Small intestine (tissue), 7 donors: ENCODE data around the gene WASL. TPM values are rescaled to one million over a fixed set of nuclear protein-coding genes. Genes with fewer than 3 reads are reported as not detected.

Experiments
- DNase-seq, 2 donors: peaks; one replicate each; pipeline versions ENCODE4 v3.0.0 to v3.0.0-alpha.2; 2013
- FAIRE-seq: peaks from 2 replicates; lab custom pipeline; 2012; peaks lifted over from hg19 to GRCh38; lab: Jason Lieb, UNC
- H3K27ac ChIP-seq, 3 donors: one replicate each; pipeline ENCODE4 v1.5.1; 2013; ENCODE audit warnings: low read length in 2 of 3, mild to moderate bottlenecking in 2 of 3, control low read depth in 1 of 3, inconsistent platforms in 1 of 3, low read depth in 1 of 3, moderate library complexity in 1 of 3
- H3K27me3 ChIP-seq, 3 donors: one replicate each; pipeline ENCODE4 v1.6.1; 2013; ENCODE audit warnings: low read length in 3 of 3, inconsistent platforms in 1 of 3; ENCODE audit not compliant: control insufficient read depth in 3 of 3, insufficient read depth in 3 of 3
- H3K36me3 ChIP-seq, 3 donors: one replicate each; pipeline ENCODE4 v1.6.1; 2013; ENCODE audit warnings: low read length in 3 of 3, inconsistent platforms in 1 of 3, low read depth in 1 of 3, mild to moderate bottlenecking in 1 of 3, moderate library complexity in 1 of 3; ENCODE audit not compliant: control insufficient read depth in 3 of 3, insufficient read depth in 2 of 3
- H3K4me1 ChIP-seq, 3 donors: one replicate each; pipeline ENCODE4 v1.6.1; 2013; ENCODE audit warnings: low read length in 2 of 3, inconsistent platforms in 1 of 3, low read depth in 1 of 3, mild to moderate bottlenecking in 1 of 3, moderate library complexity in 1 of 3; ENCODE audit not compliant: control insufficient read depth in 3 of 3, insufficient read depth in 2 of 3
- H3K4me3 ChIP-seq, 3 donors: one replicate each; pipeline ENCODE4 v1.5.1; 2013; ENCODE audit warnings: low read length in 3 of 3, control low read depth in 1 of 3, inconsistent platforms in 1 of 3, low read depth in 1 of 3, mild to moderate bottlenecking in 1 of 3, moderate library complexity in 1 of 3
- H3K9me3 ChIP-seq, 2 donors: one replicate each; pipeline ENCODE4 v1.6.1; 2013; ENCODE audit warnings: low read depth in 1 of 2, low read length in 1 of 2; ENCODE audit not compliant: control insufficient read depth in 2 of 2, insufficient read depth in 1 of 2
- WGBS, 3 donors: extraction: QIAGEN DNeasy Blood & Tissue Kit; methylation state at CpG; one replicate each; pipeline ENCODE4 v1.1.7; 2013; 5-methylcytosine and 5-hydroxymethylcytosine counted together
- polyA plus RNA-seq, 4 donors: library from polyadenylated mRNA; stranded (reverse) in 3 of 4; unstranded in 1 of 4; fragments of 200-250 nt in 3 of 4; fragments of 120-200 nt in 1 of 4; gene quantifications; one replicate each; pipeline versions ENCODE4 v1.2.1 to v1.2.3, GENCODE V29; 2013
- donor health status: healthy with polysubstance abuse.
- donor health status: control.
- donor health status: control.
- donor health status: Bipolar disorder and iron deficiency.
- donor health status: healthy.

Gene WASL
- polyA plus RNA-seq, 4 donors = 26.8 to 73.1 (median 36.3) TPM

DNA sequence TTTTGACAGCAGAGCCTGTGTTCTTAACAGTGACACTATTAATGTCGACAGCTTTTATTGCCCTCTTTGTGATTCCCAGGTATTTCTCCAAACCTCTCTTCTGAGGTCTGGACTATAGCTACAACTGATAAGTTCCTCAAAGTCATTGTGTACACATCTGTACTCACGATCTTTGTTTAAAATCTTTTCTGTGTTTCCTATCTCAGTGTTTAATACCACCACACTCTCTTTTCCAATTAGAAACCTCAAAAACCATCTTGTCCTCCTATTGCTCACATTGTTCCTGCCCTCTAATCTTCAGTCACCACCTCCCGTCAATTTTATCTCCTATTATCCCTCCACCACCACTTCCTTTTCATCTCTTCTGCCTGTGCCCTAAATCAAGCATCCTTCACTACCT, 12.9 kb upstream of the WASL start:
- FAIRE-seq = no peak
- 57 to 61% (median 57%) methylated on average over 3 of the region's 3 CpGs for WGBS, 3 donors
- no peaks in the 10 kb centered on the region for H3K27me3 ChIP-seq

DNA sequence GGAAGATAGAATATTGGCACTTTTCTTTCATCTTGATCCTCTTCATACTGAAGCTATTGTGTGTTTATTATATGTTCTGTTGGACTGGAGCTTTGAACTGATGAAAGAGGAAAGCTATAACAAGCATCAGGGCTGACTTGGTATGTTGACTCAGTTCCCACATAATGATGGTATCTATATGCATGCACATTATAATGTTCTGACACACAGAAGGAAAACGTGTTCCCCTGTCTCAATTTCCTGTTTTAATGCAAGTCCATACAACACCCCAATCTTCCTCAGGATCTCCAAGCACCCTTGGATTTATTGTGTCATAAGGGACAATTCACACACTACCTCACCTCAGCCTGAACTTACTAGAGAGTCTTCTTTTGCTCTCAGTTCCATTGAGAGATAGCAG, 8.3 kb upstream of the WASL start:
- DNase-seq (no peak), FAIRE-seq (no peak)
- Histone ChIP-seq H3K27me3 (no peaks in the 10 kb centered on the region), H3K27ac (no peak overlapping the region), H3K9me3 (no peaks in the 10 kb centered on the region), H3K4me1 (peaks cover 0 to 5% (median 0%) of the 10 kb centered on the region in 3 donors), H3K4me3 (no peak overlapping the region), H3K36me3 (no peaks in the 10 kb centered on the region)
- 64 to 83% (median 66%) methylated on average over 1 of the region's 1 CpG for whole genome bisulfite sequencing, 3 donors

More for the DNA sequence above, 12.9 kb upstream of the WASL start:
- Histone ChIP-seq H3K27ac (no peak overlapping the region), H3K36me3 (no peaks in the 10 kb centered on the region), H3K4me1 (no peaks in the 10 kb centered on the region), H3K9me3 (peaks cover 0 to 3% of the 10 kb centered on the region in 2 donors), H3K4me3 (no peak overlapping the region)
- no peak for DNase-seq

DNA sequence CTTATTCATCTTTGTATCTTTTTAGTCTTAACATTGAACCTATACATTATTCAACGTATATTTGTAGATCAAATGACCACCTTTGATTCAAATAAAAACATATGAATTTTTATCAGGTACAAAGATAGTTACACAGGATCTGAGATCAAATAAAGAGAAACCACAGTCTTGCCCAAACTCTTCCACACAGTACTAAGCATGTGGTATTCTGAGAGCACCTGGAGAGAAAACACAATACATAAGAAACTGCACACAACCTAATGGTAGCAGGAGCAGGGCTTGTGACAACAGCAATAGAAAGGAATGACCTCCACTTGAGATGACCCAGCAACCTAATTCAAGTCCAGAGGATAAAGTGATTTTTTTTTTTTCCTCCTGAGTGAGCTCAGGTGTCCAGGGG, 6.5 kb upstream of the WASL start:
- Histone ChIP-seq H3K4me3 (no peak overlapping the region), H3K36me3 (no peaks in the 10 kb centered on the region), H3K9me3 (no peaks in the 10 kb centered on the region), H3K27ac (no peak overlapping the region), H3K4me1 (peaks cover 0 to 9% (median 0%) of the 10 kb centered on the region in 3 donors), H3K27me3 (no peaks in the 10 kb centered on the region)
- FAIRE-seq (no peak), DNase-seq (no peak)
- WGBS, 3 donors = 86 to 100% (median 87%) methylated on average over 1 of the region's 1 CpG

DNA sequence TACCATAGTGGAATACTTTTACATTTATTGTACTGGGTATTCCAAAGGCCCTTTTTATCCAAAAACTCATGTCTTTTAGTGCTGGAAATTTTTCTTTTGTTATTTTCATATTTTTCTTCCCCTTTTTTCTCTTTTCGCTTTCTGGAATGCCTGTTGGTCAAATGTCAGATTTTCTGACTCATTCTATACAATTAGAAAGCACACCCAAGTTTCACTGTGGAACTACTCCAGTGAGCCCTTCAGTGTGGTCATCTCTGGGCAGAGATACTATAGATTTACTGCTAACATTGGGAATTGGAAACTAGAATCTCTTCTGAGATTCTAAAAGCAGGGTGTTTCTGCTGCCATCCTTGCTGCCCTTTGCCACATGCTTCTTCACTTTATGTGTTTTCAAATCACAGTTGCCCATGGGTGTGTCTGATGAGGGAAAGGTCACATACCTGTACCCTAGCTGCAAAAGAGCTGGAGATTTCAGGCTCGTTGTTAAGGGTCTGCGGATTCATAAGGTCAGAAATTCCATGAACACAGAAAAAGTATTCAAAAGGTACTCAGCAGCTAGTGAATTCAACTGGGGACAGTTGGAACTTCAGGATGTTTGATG, 5.6 kb upstream of the WASL start:
- no peaks in the 10 kb centered on the region for H3K36me3 ChIP-seq
- H3K4me3 ChIP-seq = no peak overlapping the region
- no peak for FAIRE-seq
- 47 to 69% (median 67%) methylated on average over 3 of the region's 3 CpGs for WGBS, 3 donors
- H3K9me3 ChIP-seq = no peaks in the 10 kb centered on the region
- H3K4me1 ChIP-seq = peaks cover 0 to 9% (median 0%) of the 10 kb centered on the region in 3 donors
- peak in 1 of 2 donors; percentile 47 for DNase-seq
- no peaks in the 10 kb centered on the region for H3K27me3 ChIP-seq
- H3K27ac ChIP-seq = no peak overlapping the region

DNA sequence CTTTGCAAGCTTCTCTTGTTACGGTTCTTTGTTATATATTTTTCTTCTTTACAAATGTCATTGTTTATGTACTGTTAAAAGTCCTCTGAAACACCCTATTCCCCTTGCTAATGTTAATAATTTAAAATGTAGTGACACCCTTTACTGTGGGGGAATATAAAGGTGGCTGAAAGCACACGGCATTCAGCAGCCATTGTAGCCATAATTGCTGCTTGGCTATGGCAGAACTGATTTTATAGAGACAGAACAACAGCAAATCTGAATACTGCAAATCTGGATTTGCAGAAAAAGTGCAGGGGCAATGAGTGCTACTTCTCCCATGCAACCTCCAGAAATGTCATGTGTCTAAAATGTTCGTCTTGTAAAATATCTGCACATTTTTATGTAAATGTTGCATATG, 3.7 kb upstream of the WASL start:
- H3K27me3 ChIP-seq = no peaks in the 10 kb centered on the region
- no peaks in the 10 kb centered on the region for H3K9me3 ChIP-seq
- H3K27ac ChIP-seq = no peak overlapping the region
- H3K36me3 ChIP-seq = no peaks in the 10 kb centered on the region
- FAIRE-seq (no peak), DNase-seq (no peak)
- 91 to 95% (median 93%) methylated on average over 3 of the region's 3 CpGs for WGBS, 3 donors
- H3K4me3 ChIP-seq = no peak overlapping the region
- peaks cover 0 to 9% (median 0%) of the 10 kb centered on the region in 3 donors for H3K4me1 ChIP-seq

DNA sequence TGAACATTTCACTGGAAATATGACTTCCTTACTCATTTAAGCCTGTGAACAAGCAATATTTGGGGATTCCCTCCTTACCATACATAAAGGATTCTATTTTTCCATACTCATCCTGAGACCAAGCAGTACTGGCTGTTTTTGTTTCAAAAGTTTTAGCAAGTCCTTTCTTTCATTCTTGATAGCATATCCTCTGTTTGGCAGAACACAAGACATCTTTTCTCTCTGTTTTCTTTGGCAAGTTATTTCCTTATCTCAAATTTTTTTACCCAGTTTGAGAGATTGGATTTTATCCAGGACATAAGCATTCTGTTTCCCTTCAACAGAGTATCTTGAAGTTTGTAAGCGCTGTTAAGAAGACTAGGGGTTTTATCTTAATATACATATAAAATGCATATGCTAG, 3.0 kb upstream of the WASL start:
- DNase-seq (no peak), FAIRE-seq (no peak)
- Histone ChIP-seq H3K4me1 (peaks cover 0 to 9% (median 3%) of the 10 kb centered on the region in 3 donors), H3K27me3 (no peaks in the 10 kb centered on the region), H3K4me3 (no peak overlapping the region), H3K36me3 (no peaks in the 10 kb centered on the region), H3K27ac (no peak overlapping the region), H3K9me3 (no peaks in the 10 kb centered on the region)
- 77 to 98% (median 87%) methylated on average over 1 of the region's 1 CpG for WGBS, 3 donors

DNA sequence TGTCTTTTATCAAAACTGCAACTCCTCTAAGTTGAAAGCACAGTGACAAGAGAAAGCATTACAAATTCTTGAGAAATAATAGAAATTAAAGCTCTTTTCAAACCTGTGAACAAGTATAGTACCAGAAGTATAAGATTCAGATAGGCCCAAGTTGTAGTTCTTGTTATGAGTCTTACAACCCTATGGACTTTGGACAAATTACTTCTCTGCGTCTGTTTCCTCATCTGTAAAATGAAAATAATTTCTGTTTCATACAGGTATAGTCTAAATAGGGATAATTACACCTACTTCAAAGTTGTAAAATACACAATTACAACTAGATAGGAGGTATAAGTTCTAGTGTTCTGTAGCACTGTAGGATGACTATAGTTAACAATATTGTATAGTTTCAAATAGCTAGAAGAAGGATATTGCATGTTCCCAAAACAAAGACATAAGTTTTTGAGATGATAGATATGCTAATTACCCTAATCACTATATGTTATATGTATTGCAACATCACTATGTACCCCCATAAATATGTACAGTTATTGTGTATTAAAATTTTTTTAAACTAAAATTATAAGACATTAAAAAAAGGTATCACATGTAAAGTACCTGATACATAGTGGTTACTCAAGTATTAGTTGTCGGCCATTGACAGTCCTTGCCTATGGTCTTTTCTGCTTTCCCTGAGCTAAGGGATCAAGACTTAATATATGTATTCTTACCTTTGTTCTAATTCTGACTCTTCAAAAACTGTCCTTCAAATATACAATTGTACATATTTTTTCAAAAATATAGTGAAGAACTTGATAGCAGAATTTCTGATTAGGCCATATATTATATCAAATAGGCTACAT, 1.8 kb upstream of the WASL start:
- peaks cover 0 to 9% (median 7%) of the 10 kb centered on the region in 3 donors for H3K4me1 ChIP-seq
- FAIRE-seq = no peak
- WGBS, 3 donors = 56 to 76% (median 74%) methylated on average over 2 of the region's 2 CpGs

DNA sequence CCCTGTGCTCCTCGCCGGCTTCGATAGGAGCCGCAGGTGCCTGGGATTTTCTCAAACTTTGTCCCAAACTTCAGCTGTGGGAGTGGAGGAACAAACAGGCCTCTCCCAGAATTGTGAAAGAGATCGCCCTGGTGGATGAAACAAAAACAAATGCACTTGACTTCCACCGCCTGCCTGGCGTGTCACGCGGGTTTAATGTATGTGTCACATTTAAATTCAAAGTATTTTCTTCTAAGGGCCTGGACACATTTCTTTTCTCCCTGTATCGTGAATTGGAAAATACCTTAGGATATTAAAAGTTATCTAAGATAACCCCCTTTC, 694 bp upstream of the WASL start:
- H3K4me1 ChIP-seq = peaks cover 0 to 13% (median 13%) of the 10 kb centered on the region in 3 donors
- H3K27ac ChIP-seq = peak overlapping the region; percentile 69 to 99 (median 96)
- DNase-seq (peak in 1 of 2 donors; percentile 66), FAIRE-seq (no peak)
- 0 to 5% (median 4%) methylated on average over 10 of the region's 10 CpGs for WGBS, 3 donors
- no peaks in the 10 kb centered on the region for H3K9me3 ChIP-seq
- H3K4me3 ChIP-seq = peak overlapping the region; percentile 63 to 98 (median 81)
- no peaks in the 10 kb centered on the region for H3K27me3 ChIP-seq
- H3K36me3 ChIP-seq = no peaks in the 10 kb centered on the region

More for the DNA sequence above, 1.8 kb upstream of the WASL start:
- Histone ChIP-seq H3K27ac (peak overlapping the region in 1 of 3 donors; percentile 99), H3K4me3 (no peak overlapping the region), H3K27me3 (no peaks in the 10 kb centered on the region), H3K36me3 (no peaks in the 10 kb centered on the region), H3K9me3 (no peaks in the 10 kb centered on the region)
- peak; percentile 35 to 69 for DNase-seq
